Measurements from ENCODE around the gene ZBTB6. TPM values are rescaled to one million over a fixed set of nuclear protein-coding genes. Genes with fewer than 3 reads are reported as not detected.

The ZBTB6 gene
- total and polyA plus RNA-seq, 2 donors (not counting 1 experiment from before 2014, with no cell fraction given) = 8.5 to 16.3 TPM

DNA sequence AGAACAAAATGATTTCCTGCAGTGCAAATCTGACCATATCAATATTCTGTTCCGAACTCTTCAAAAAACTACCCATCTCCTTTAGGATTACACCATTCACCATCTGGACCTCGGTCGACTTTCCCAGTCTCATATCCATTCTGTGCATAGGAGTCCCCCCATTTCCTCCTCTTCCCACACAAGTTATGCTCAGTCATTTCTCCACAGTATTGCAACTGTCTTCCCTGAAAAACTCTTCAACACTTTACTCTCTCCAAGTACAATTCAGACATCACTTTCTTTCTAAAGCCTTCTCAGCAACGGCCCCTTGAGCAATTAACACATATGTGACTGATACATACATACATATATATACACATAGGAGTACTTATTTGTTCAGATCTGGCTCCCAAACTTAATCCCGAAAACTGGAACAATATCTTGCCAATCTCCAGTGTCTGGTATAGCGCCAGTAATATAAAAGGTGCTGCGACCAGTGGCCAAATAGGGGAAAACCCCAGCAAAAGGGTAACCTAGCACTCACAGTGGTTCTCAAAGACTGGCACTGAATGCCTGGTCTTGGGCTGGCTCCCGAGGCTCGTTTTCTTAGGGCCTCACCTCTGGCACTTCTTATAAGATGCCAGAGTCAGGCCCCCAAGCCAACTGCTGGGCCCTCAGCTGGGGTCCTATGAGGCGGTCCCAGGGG is 17.6 kb upstream of the ZBTB6 start:
- no peaks in the 10 kb centered on the region for H3K36me3 ChIP-seq (ENCODE audit: control insufficient read depth, insufficient read depth, low read length)
- H4K20me1 ChIP-seq (ENCODE audit: control insufficient read depth, extremely low read depth, insufficient read depth, low read length) = no peaks in the 10 kb centered on the region
- H3K4me3 ChIP-seq (replicated peaks in 1 of 4; ENCODE audit: control extremely low read depth in 1 of 4, insufficient read depth in 1 of 4, low read depth in 3 of 4, low read length in 4 of 4) = peak overlapping the region; percentile 47 to 94 (median 76)
- H3K4me2 ChIP-seq (ENCODE audit: extremely low read depth, insufficient read depth, low read length) = peak overlapping the region; percentile 90
- H2AFZ ChIP-seq (ENCODE audit: low read length) = peak overlapping the region; percentile 29
- no peaks in the 10 kb centered on the region for H3K27me3 ChIP-seq (ENCODE audit: control insufficient read depth, insufficient read depth, low read length)
- no peak for DNase-seq (ENCODE audit: low read depth in 2 of 2)
- peak overlapping the region; percentile 86 for H3K9ac ChIP-seq (ENCODE audit: insufficient read depth, low read length)
- TF ChIP-seq, protein P1, sequence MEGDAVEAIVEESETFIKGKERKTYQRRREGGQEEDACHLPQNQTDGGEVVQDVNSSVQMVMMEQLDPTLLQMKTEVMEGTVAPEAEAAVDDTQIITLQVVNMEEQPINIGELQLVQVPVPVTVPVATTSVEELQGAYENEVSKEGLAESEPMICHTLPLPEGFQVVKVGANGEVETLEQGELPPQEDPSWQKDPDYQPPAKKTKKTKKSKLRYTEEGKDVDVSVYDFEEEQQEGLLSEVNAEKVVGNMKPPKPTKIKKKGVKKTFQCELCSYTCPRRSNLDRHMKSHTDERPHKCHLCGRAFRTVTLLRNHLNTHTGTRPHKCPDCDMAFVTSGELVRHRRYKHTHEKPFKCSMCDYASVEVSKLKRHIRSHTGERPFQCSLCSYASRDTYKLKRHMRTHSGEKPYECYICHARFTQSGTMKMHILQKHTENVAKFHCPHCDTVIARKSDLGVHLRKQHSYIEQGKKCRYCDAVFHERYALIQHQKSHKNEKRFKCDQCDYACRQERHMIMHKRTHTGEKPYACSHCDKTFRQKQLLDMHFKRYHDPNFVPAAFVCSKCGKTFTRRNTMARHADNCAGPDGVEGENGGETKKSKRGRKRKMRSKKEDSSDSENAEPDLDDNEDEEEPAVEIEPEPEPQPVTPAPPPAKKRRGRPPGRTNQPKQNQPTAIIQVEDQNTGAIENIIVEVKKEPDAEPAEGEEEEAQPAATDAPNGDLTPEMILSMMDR (conservative IDR thresholded peaks at IDR 0.05 in 1 of 2, IDR thresholded peaks at IDR 0.05 in 1 of 2; ENCODE audit: low read depth in 1 of 2, low read length in 2 of 2) = no peak
- TF ChIP-seq EZH2 (IDR thresholded peaks at IDR 0.05; ENCODE audit: low read length, missing control alignments) = no peak
- no peaks in the 10 kb centered on the region for H3K9me3 ChIP-seq (ENCODE audit: control insufficient read depth, insufficient read depth, low read depth, low read length)
- H3K27ac ChIP-seq (ENCODE audit: insufficient read depth, low read length) = peak overlapping the region; percentile 72
- peaks cover 4% of the 10 kb centered on the region for H3K4me1 ChIP-seq (ENCODE audit: control insufficient read depth, extremely low read depth, insufficient read depth, low read length)
- peaks cover 60% of the 10 kb centered on the region for H3K79me2 ChIP-seq (ENCODE audit: control insufficient read depth, insufficient read depth, low read length)

DNA sequence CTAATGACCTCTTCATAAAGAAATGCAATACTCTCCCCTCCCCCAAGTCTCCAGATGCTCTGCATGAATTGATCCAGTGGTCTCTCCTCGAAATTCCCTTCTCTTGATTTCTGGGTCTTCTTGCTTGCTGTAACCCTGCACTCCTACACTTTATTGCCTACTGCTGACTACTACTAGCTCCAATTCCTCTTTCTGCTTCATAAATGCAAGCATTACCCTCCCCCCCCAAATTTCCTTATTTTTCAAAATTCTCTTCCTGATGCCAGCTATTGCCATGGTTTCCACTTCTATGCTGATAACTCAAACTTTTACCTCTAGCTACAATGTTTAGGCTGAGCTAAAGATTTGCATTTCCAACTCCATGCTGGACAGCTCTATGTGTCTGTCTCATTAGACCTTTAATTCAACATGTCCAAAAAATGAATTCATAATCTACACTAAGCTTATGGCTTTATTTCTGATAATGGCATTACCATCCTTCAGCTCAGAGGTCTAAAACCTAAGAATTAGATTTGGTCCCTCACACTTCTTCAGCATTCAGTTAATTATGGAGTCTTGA is 16.8 kb upstream of the ZBTB6 start:
- DNase-seq (ENCODE audit: low read depth in 2 of 2) = no peak
- Histone ChIP-seq H3K9me3 (ENCODE audit: control insufficient read depth, insufficient read depth, low read depth, low read length) (no peaks in the 10 kb centered on the region), H3K27me3 (ENCODE audit: control insufficient read depth, insufficient read depth, low read length) (no peaks in the 10 kb centered on the region), H3K9ac (ENCODE audit: insufficient read depth, low read length) (no peak overlapping the region), H3K4me2 (ENCODE audit: extremely low read depth, insufficient read depth, low read length) (peak overlapping the region; percentile 90), H3K4me3 (replicated peaks in 1 of 4; ENCODE audit: control extremely low read depth in 1 of 4, insufficient read depth in 1 of 4, low read depth in 3 of 4, low read length in 4 of 4) (peak overlapping the region in 3 of 4 experiments; percentile 47 to 94 (median 86)), H2AFZ (ENCODE audit: low read length) (no peak overlapping the region), H3K27ac (ENCODE audit: insufficient read depth, low read length) (no peak overlapping the region), H3K36me3 (ENCODE audit: control insufficient read depth, insufficient read depth, low read length) (no peaks in the 10 kb centered on the region), H4K20me1 (ENCODE audit: control insufficient read depth, extremely low read depth, insufficient read depth, low read length) (no peaks in the 10 kb centered on the region), H3K79me2 (ENCODE audit: control insufficient read depth, insufficient read depth, low read length) (peaks cover 56% of the 10 kb centered on the region), H3K4me1 (ENCODE audit: control insufficient read depth, extremely low read depth, insufficient read depth, low read length) (peaks cover 4% of the 10 kb centered on the region)
- TF ChIP-seq, protein P1 (conservative IDR thresholded peaks at IDR 0.05 in 1 of 2, IDR thresholded peaks at IDR 0.05 in 1 of 2; ENCODE audit: low read depth in 1 of 2, low read length in 2 of 2) = no peak
- TF ChIP-seq EZH2 (IDR thresholded peaks at IDR 0.05; ENCODE audit: low read length, missing control alignments) = no peak

DNA sequence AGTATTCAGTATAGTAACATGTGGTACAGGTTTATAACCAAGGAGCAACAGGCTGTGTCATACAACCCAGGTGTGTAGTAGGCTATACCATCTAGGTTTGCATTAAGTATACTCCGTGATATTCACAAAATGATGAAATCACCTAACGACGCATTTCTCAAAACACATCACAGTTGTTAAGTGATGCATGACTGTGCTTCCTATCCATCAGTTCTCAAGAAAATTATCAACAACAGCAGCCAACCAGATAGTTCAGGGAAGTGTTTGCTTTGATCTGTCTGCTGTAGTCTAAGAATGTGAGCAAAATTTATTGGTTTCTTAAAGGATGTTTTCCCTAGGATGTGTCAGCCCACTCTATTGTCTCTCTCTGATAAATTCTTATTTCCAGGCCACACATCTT is 10.8 kb upstream of the ZBTB6 start:
- no peak for TF ChIP-seq EZH2 (IDR thresholded peaks at IDR 0.05; ENCODE audit: low read length, missing control alignments)
- TF ChIP-seq, protein P1 (conservative IDR thresholded peaks at IDR 0.05 in 1 of 2, IDR thresholded peaks at IDR 0.05 in 1 of 2; ENCODE audit: low read depth in 1 of 2, low read length in 2 of 2) = no peak
- H3K27me3 ChIP-seq (ENCODE audit: control insufficient read depth, insufficient read depth, low read length) = no peaks in the 10 kb centered on the region
- H3K4me1 ChIP-seq (ENCODE audit: control insufficient read depth, extremely low read depth, insufficient read depth, low read length) = no peaks in the 10 kb centered on the region
- H3K36me3 ChIP-seq (ENCODE audit: control insufficient read depth, insufficient read depth, low read length) = no peaks in the 10 kb centered on the region
- H3K4me3 ChIP-seq (replicated peaks in 1 of 4; ENCODE audit: control extremely low read depth in 1 of 4, insufficient read depth in 1 of 4, low read depth in 3 of 4, low read length in 4 of 4) = no peak overlapping the region
- H3K27ac ChIP-seq (ENCODE audit: insufficient read depth, low read length) = no peak overlapping the region
- peaks cover 12% of the 10 kb centered on the region for H3K79me2 ChIP-seq (ENCODE audit: control insufficient read depth, insufficient read depth, low read length)
- H3K4me2 ChIP-seq (ENCODE audit: extremely low read depth, insufficient read depth, low read length) = no peak overlapping the region
- H3K9me3 ChIP-seq (ENCODE audit: control insufficient read depth, insufficient read depth, low read depth, low read length) = no peaks in the 10 kb centered on the region
- H4K20me1 ChIP-seq (ENCODE audit: control insufficient read depth, extremely low read depth, insufficient read depth, low read length) = no peaks in the 10 kb centered on the region
- no peak overlapping the region for H3K9ac ChIP-seq (ENCODE audit: insufficient read depth, low read length)
- DNase-seq (ENCODE audit: low read depth in 2 of 2) = no peak
- no peak overlapping the region for H2AFZ ChIP-seq (ENCODE audit: low read length)
